Activated gamma-delta T cell treated with anti-CD3 and anti-CD28 coated beads, Interleukin-2, amount 50 U/mL, for 16 hours (primary cell): Measurements from ENCODE around the gene GPR137.
A peak's percentile ranks its signal among the peaks of the same experiment; 100 is the strongest.
"Not testable (repeated sequence)": the region's sequence is repeated elsewhere in the genome, so short reads cannot be mapped to it uniquely, and the experiment has no call there.

Experiments
- DNase-seq: peaks from one replicate; pipeline ENCODE4 v3.0.0-alpha.2; 2020; ENCODE audit warnings: low read depth

The GPR137 gene

DNA sequence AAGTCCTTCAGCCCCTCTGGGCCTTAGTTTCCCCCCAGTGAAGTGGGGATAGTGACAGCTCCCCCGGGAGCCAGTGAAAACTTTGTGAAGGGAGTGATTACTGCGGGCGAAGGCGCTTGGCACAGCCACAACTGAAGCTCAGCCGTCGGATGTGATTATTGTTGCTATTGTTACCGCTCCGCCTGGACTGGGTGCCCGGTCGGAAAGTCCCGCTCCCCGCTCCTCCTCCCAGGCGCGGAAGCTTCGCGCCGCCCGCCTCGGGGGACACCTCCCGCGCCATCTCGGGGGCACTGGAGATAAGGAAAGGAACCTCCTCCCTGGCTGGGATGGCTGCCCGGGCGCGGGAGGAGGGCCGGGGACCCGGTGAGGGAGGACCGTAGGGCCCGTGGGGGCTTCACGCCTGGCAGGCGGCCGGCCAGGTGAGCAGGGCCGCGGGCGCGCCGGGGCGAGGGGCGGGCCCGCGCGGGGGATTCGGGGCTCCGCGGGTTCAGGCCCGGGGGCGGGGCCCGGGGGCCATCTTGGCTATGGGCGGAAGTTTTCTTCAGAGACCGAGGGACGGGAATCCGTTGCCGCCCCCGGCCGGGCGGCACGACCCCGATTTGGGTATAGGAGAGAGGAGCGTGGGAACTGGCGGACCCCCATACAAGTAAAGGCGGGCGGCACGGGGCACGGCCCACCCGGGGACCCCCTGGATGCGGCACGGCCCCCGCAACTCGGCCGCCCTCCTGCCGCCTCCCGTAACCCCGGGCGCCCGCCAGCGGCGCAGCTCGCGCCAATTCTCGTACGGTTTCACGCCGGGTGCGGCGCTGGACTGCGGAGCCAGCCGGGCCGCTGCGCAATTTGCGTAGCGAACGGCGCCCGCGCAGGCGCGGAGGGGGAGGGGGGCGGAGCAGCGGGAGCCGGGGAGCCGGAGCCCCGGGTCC is at the start of gene GPR137:
GPR137 (plus strand) TSS at position 887 of the 923 bp plus-strand sequence. CDS start 677 bp downstream, outside the sequence.
- peak; percentile 89 for DNase-seq

- no peak for DNase-seq
These were observed 48.1 kb upstream of the GPR137 start for GRCh38 chr11:64237484-64237951.

DNA sequence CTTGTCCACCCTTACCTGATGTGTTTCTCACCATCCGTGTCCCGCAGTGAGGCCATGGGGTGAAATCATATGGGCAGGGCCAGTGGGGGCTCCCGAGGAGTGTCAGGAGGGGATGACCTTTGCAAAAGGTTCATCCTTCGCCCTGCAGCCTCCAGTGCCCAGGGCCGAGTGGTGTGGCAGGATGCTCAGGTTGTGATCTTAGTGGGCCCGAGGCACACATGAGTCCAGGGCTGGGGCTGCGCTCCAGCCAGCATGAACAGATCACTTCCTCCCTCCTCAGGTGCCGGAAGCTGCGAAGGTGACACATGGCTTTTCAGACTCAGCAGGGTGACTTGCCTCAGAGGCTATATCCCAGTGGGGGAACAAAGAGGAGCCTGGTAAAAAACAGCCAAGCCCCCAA is 47.6 kb upstream of the GPR137 start:
- DNase-seq = no peak

- DNase-seq = no peak
These were observed 46.6 kb upstream of the GPR137 start for GRCh38 chr11:64238999-64239398.

DNA sequence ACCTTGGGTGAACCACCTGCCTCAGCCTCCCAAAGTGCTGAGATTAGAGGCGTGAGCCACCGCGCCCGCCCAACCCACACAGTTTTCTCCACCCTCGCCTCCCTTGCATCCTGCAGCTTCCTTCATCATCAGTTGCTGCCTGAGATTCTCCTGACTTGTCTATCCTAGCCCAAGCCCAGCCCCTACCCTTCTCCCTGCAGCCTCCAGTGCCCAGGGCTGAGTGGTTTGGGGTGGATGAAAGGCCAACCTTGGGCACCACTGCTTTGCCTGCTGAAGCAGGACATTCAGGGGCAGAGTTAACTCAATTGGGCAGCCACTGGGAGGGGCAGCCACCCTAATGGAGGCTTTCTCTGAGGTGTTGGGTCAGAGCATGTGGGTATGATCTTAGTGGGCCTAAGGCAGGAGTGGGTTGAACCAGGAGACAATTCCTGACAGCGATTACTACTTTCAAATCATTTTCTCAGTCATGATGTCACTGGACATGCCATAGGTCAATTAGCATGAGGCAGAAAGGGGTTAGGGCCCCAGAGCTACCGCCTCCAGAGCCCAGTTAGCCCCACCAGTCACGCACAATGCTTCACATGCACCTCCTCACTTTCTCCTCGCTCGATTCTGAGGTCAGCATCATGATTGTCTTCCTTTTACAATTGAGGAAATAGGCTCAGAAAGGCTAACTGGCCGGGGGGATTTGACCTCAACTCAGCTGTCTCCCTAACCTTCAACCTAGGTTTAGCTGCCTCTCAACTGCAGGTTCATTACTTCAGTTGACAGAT is 45.8 kb upstream of the GPR137 start:
- no peak for DNase-seq

DNA sequence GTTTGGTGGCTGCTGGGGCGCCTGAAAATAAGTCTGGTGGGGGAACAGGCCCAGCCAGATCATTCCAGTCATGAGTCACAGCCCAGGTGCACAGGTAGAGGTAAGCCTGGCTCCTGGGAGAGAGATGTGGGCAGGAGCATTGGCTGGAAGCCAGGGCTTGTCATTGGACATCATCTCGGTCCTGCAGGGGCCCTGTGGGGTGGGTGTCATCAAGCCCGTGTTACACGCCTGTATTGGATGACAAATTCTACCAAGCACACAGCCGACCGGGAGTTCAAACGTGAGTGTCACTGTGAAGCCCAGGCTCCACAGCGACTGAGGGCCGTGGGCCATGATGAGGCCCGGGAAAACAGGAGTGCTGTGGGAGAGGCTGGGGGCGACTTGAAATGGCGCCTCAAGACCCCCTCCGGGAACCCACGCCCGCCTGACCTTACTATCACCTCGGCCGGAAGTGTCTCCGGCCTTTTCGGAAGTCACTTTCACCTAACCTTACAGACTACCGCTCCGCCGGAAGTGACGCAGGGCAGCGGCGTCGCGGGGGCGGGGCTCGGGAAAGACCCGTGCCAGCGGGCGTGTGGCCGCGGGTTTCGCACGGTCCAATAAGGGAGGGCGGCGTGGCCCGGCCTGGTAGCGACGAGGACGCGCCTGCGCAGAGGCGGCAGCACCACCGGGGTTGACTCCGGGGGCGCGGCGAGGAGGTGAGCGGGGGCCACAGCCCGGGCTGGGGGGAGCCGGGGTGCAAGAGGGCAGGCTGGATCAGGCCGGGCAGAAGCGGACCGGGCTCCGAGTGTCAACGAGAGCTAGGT is 45.0 kb upstream of the GPR137 start, which contains the start of gene FKBP2:
FKBP2 (plus strand) TSS at position 661 of the 806 bp plus-strand sequence. CDS start 1,293 bp downstream, outside the sequence.
- peak; percentile 98 for DNase-seq

DNA sequence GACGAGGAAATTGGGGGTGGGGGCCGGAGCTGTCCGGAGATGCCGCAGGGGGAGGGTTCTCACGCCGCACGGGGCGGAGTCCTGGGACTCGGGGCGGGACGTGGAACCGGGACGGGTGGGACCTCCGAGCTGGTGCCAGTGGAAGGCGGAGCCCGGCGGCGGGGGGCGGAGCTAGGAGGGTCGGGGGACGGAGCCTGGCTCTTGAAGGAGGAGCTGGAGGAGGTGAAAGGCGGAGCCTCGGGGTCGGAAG is 44.5 kb upstream of the GPR137 start:
- DNase-seq = peak; percentile 99

DNA sequence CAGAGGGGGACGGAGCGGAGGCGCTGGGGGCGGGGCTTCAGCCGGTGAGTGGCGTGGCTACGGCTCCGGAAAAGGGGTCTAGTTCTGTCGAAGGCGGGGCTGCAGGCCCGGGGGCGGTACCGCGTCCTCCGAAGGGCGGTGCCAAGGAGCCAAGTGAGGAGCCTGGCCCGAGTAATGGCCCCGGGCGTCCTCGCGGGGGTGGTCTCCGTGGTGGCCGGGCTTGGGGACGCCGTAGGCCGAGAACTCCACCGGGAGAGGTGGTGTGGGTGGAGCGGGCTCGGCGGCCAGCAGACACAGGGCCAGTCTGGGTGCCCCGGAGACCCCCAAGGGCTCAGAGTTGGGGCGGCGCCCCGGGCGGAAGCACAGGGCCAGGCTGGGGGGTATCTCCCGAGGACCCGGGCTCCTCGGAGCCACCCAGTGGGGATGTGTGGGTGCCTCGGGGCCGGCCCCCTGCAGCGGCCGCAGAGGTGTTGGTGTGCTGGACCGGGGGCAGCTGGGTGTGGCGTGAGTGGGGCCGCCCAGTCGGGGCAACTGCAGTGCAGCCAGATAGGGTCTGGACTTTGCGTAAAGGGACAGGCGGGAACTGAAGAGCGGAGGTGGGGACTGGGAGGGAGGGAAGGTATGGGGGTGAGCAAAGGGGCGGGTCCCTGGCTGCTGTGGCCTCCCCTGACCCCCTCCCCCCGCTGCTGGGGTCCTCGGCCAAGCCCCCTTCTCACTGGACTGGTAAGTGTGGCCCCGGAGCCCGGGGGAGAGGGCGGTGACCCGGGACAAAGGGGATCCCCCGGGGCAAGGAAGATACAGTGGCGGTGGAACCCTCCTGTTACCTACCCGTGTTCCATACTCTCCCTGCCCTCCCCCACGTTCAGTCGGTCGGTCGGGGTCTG is 43.9 kb upstream of the GPR137 start:
- no peak for DNase-seq

- no peak for DNase-seq
These were observed 42.3 kb upstream of the GPR137 start for GRCh38 chr11:64243236-64243854.

- no peak for DNase-seq
These were observed 41.5 kb upstream of the GPR137 start for GRCh38 chr11:64244107-64244506.

DNA sequence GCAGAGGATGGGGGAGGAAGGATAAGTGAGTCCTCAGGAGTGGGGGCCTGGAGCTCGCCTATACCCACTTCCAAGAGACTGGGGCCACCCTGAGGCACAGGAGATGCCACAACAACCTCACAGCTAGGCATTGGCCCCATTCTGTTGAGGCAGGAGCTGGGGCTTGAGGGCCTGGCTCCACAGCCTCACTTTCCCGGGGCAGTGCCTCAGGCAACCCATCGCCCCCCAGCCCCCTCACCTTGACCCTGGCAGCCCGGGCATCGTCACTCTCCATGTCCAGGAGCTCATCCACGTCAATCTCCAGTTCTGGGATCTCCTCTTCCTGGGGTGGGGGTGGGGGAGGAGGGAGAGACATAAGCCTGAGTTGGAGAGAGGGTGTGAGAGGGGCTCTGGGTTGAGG is 40.7 kb upstream of the GPR137 start:
- DNase-seq = no peak

DNA sequence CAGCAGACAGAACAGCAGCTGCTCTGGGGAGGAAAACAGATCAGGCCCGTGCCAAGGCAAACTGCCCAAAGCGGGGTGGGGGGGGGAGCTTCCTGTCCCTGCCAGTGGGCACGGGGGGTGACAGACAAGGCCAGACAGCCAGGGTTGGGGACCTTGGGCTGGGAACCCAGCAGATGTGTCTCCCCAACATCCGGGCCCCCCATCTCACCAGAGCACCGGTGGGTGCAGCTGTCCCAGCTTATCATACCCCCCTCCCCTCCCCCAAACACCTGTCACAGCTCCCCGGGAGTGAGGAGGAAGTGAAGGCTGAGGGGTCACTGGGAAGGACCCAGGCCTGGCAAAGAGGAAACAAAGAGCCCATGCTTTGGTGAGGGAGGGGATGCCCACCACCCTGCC is 40.2 kb upstream of the GPR137 start:
- DNase-seq = peak; percentile 39

DNA sequence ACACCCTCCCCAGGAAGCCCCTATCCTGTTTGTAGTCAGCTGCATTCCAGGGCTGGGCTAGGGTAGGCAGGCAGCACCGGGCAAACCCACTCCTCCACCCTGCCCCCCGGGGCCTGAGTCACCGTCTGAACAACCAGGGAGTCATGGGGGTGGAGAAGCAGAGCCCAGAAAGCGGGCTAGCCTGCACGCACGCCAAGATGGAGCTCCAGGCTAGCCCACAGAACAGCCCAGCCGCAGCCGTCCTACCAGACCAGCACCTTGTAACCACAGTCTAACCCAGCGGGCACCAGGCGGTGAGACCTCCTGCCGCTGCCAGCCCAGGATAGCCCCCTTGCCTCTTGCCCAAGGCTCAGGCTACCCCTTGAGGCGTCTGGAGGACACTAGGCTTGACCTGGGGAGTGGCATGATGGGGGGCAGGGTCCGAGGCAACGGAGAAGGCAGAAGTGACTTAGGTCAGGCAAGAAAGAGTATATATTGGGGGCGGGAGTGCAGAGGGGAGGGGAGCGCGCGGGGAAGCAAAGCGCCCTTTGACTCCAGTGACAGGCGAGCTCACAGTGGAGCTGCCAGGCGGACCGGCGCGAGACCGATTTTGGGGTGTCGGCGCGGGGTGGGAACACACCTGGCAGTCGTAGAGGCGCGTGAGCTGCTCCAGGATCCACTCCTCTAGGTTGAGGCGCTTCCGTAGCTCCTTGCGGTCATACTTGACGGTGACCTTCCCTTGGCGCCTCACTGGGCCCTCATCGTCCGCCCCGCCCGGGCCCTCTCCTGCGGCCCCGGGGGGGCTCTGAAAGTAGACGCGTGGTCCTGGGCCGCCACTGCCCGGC is 39.6 kb upstream of the GPR137 start:
- peak; percentile 68 for DNase-seq

DNA sequence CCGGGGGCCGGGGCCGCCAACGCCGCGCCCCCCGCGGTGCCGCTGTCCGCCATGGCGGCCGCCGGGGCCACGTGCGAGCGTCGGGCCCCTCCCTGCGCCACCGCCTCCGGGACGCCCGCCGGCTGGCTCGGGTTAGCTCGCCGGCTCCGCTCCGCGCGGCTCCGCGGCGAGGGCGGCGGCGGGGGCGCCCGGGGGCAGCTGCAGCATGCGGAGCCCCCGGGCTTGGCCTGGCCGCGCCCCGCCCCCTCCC is 39.1 kb upstream of the GPR137 start:
- not testable (repeated sequence) for DNase-seq

GRCh38 chr11:64246871-64247728 is 38.5 kb upstream of the GPR137 start, which contains the start of gene PPP1R14B:
Gene PPP1R14B (minus strand): TSS chr11:64246943. CDS start chr11:64246673, 270 bp downstream.
- peak; percentile 81 for DNase-seq

DNA sequence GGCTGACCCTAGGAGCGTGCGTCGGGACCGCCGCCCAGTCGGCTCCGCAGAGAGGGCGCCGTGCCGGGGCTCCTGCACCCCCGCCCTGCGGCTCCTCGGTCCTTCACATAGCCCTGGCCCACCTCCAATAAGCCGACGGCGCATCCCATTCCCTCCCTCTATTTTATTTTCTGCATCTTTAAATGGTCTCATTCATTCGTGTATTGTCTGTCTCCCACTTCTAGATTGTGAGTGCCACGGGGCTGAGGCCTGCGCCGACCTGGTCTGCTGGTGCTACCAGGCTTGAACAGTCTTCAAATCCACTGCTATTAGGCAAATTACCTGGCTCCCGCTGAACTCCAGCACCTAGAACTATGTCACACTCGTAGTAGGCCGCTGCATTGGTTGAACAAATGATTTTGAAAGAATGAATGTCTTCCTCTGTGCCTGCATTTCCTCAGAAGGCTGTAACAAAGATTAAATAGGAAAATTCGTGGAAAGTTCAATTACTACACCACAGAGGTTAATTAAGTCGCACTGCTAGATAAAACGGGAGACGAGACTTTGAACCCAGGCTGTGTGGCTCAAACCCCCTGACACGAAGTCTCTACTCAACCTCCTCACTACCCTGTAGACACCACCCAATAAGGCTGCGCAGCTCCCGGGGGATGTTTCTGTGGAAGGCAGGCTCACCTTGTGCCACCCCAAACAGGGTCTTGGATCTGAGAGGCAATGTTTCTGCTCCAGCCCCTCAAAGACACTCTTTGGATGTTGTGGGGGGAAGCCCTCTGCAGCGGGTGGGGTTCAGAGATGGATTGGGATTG is 37.7 kb upstream of the GPR137 start:
- DNase-seq = no peak

- DNase-seq = no peak
These were observed 37.1 kb upstream of the GPR137 start for GRCh38 chr11:64248578-64248977.

DNA sequence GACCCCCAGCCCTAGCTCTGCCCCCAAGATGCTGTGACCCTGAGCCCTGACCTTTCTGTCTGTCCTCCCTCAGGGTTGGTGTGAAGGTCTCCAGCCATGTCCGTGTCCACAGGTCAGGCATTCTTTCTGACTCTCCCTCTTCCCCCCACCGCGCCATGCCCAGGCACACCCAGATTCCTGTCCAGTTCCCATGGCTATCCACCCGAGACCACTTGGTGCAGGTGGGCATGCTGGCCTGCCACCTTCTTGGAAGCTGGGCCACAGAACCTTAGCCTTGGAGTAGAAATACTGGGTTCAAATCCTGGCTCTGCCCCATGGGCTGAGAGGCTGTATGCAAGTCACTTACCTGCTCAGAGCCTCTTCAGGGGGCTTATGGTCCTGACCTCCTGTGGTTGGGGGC is 36.6 kb upstream of the GPR137 start:
- DNase-seq = no peak
